Measurements from ENCODE around the gene FZD2.

FZD2 gene

GRCh38 chr17:44607836-44608690, 50.8 kb downstream of the FZD2 start:
- no peak for DNase-seq (ENCODE audit: low read depth in 2 of 2)

GRCh38 chr17:44608727-44609435, 51.6 kb downstream of the FZD2 start:
- no peak for DNase-seq (ENCODE audit: low read depth in 2 of 2)

GRCh38 chr17:44610331-44610730, 53.0 kb downstream of the FZD2 start:
- DNase-seq (ENCODE audit: low read depth in 2 of 2): no peak
